Gastroesophageal sphincter (tissue), 3 donors: Measurements from ENCODE around the gene BEX5.
A peak's percentile ranks its signal among the peaks of the same experiment; 100 is the strongest.

Source experiments
- POLR2A ChIP-seq, 2 donors: fragments of 450-650 bp; IDR thresholded peaks; one replicate each; pipeline ENCODE4 v1.6.1; 2017; ENCODE audit warnings: antibody characterized with exemption in 2 of 2, mild to moderate bottlenecking in 2 of 2, moderate library complexity in 1 of 2
- POLR2AphosphoS5 ChIP-seq: sonication (generic); formaldehyde crosslinking; IDR thresholded peaks from one replicate; pipeline ENCODE4 v1.6.1; 2017; ENCODE audit warnings: antibody characterized with exemption
- TF ChIP-seq, protein P1 (sequence below), 4 experiments: fragments of 200-600 bp in 2 of 4; fragments of 450-650 bp in 2 of 4; sonication (generic) in 1 of 4; IDR thresholded peaks; one replicate each; pipeline ENCODE4 v1.5.1; 2017 to 2019; ENCODE audit warnings: antibody characterized with exemption in 4 of 4, mild to moderate bottlenecking in 2 of 4, moderate library complexity in 2 of 4

DNA sequence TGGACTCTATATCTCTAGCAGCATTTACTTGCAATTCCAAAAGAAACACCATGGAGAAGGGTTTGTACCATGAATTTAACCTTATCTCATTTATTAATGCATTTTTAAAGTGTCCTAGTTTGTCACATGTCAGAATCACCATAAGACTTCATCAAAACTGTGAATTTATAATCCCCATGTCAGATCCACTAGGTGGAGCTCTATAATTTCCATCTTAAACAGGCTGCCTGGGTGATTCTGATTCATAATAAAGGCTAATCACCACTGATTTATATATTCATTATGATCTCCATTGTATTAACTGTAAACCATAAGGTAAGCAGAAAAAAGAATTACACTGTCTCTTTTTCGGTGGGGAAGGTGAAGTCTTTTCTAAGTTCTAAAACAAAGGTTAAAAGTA lies 26.3 kb downstream of the BEX5 start:
- no peak for TF ChIP-seq POLR2A (IDR thresholded peaks at IDR 0.05)
- TF ChIP-seq, protein P1, sequence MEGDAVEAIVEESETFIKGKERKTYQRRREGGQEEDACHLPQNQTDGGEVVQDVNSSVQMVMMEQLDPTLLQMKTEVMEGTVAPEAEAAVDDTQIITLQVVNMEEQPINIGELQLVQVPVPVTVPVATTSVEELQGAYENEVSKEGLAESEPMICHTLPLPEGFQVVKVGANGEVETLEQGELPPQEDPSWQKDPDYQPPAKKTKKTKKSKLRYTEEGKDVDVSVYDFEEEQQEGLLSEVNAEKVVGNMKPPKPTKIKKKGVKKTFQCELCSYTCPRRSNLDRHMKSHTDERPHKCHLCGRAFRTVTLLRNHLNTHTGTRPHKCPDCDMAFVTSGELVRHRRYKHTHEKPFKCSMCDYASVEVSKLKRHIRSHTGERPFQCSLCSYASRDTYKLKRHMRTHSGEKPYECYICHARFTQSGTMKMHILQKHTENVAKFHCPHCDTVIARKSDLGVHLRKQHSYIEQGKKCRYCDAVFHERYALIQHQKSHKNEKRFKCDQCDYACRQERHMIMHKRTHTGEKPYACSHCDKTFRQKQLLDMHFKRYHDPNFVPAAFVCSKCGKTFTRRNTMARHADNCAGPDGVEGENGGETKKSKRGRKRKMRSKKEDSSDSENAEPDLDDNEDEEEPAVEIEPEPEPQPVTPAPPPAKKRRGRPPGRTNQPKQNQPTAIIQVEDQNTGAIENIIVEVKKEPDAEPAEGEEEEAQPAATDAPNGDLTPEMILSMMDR (IDR thresholded peaks at IDR 0.05) = peak in 1 of 4 experiments; percentile 36
- no peak for TF ChIP-seq POLR2AphosphoS5
